NB4 (cell line): ENCODE results near the gene WDR81.

Experiments
- DNase-seq: peaks from one replicate; pipeline ENCODE4 v3.0.0; 2010; ENCODE audit warnings: low read depth
- H3K4me3 ChIP-seq: one replicate; pipeline ENCODE4 v1.5.1; 2011; ENCODE audit warnings: mild to moderate bottlenecking, low read depth, low read length, moderate library complexity
- CTCF ChIP-seq: IDR thresholded peaks from one replicate; pipeline ENCODE4 v1.5.1; 2012; ENCODE audit warnings: low read depth, low read length
- MYC ChIP-seq: IDR thresholded peaks from 2 replicates; pipeline ENCODE4 v1.6.1; 2011; ENCODE audit warnings: low read depth, low read length
- POLR2A ChIP-seq: IDR thresholded peaks from 2 replicates; pipeline ENCODE4 v1.6.1; 2011; ENCODE audit warnings: mild to moderate bottlenecking; ENCODE audit not compliant: insufficient read length; ENCODE audit errors: extremely low read depth
- TF ChIP-seq, protein P1 (sequence below): IDR thresholded peaks from 2 replicates; pipeline ENCODE4 v1.6.1; 2011; ENCODE audit warnings: low read depth, low read length

The WDR81 gene

DNA sequence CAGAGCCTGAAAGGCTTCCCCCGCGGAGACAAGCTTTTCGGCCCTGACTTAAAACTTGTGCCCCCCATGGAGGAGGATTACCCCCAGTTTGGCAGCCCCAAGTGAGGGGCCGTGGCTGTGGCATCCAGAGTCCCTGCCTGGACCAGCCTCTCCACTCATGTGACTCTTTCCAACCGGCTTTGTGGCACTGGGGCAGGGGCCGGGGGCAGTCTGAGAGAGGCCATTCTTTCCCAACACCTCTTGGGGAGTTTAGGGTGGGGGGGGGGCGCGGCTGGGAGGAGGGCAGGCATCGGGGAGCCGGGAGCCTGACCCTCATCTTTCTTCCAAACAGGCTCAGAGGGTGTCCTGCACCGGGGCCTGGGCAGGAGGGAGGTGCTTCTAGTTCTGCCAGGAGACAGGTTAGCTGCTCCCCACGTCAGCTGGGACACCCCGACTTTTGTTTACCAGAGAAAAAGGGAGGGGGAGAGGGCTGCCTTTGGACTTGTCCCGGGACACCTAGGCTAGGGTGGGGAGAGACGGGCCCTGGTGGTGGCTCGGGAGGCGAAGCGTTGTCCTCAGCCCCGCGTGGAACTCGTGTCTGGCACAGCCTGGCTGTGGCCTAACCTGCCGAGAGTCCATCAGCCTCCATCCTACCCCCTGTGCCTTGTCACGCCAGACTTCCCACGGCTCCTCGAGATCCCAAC lies 30.1 kb downstream of the WDR81 start:
- DNase-seq: no peak
- TF ChIP-seq, protein P1, sequence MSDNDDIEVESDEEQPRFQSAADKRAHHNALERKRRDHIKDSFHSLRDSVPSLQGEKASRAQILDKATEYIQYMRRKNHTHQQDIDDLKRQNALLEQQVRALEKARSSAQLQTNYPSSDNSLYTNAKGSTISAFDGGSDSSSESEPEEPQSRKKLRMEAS: no peak
- no peak for TF ChIP-seq POLR2A
- TF ChIP-seq CTCF: no peak
- no peak for TF ChIP-seq MYC

GRCh38 chr17:1755252-1755826 lies 30.8 kb downstream of the WDR81 start:
- no peak overlapping the region for H3K4me3 ChIP-seq
- TF ChIP-seq POLR2A (no peak), MYC (no peak), CTCF (no peak)
- TF ChIP-seq, protein P1: no peak
- no peak for DNase-seq

More for the DNA sequence above, 30.1 kb downstream of the WDR81 start:
- no peak overlapping the region for H3K4me3 ChIP-seq

- no peak for TF ChIP-seq POLR2A
- TF ChIP-seq, protein P1: no peak
- no peak for DNase-seq
- no peak overlapping the region for H3K4me3 ChIP-seq
Measured at GRCh38 chr17:1755827-1756262, 31.3 kb downstream of the WDR81 start.

GRCh38 chr17:1758807-1759206 lies 34.3 kb downstream of the WDR81 start:
- no peak for DNase-seq
- TF ChIP-seq POLR2A: no peak
- no peak for TF ChIP-seq CTCF
- TF ChIP-seq, protein P1: no peak
- TF ChIP-seq MYC: no peak
- H3K4me3 ChIP-seq: no peak overlapping the region

DNA sequence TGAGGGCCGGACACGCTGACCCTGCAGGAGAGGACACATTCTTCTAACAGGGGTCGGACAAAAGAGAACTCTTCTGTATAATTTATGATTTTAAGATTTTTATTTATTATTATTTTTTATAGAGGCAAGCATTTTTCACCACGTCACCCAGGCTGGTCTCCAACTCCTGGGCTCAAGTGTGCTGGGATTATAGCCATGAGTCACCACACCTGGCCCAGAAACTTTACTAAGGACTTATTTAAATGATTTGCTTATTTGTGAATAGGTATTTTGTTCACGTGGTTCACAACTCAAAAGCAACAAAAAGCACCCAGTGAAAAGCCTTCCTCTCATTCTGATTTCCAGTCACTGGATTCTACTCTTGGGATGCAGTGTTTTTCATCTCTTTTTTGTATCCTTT lies 35.0 kb downstream of the WDR81 start:
- no peak overlapping the region for H3K4me3 ChIP-seq
- no peak for DNase-seq
- no peak for TF ChIP-seq CTCF

- DNase-seq: no peak
- H3K4me3 ChIP-seq: no peak overlapping the region
- TF ChIP-seq CTCF (no peak), MYC (no peak), POLR2A (peak; percentile 11)
- TF ChIP-seq, protein P1: no peak
Measured at GRCh38 chr17:1762233-1762900, 37.9 kb downstream of the WDR81 start.
